HepG2 (cell line): ENCODE measurements around the gene KIF26B. TPM values are rescaled to one million over a fixed set of nuclear protein-coding genes. Genes with fewer than 3 reads are reported as not detected.

Experiments
- ATAC-seq: fragments of 200-7000 bp; cut with Tn5 transposase; 3 replicates; pipeline ENCODE4 v1.9.1; 2020; ENCODE audit warnings: mild to moderate bottlenecking, moderate library complexity
- BruUV-seq: library from RNA; stranded (reverse); fragments of 400-500 nt; replicated peaks from 2 replicates; lab custom pipeline; 2021; lab: Mats Ljungman, UMichigan
- CTCF ChIA-PET: fragments of 300-600 bp; formaldehyde crosslinking; extraction: SDS; loops from one replicate; lab custom pipeline; 2021; ENCODE audit warnings: low total read pairs, inconsistent platforms, low intra/inter-chr PET ratio; lab: Yijun Ruan, JAX
- POLR2A ChIA-PET: fragments of 350-600 bp; sonication (Branson Sonifier 250); formaldehyde crosslinking; loops from one replicate; lab custom pipeline; 2020; ENCODE audit warnings: antibody characterized with exemption, inconsistent platforms; lab: Yijun Ruan, JAX
- DNase-seq: peaks from one replicate; pipeline ENCODE4 v3.0.0-alpha.2; 2015; ENCODE audit warnings: low spot score
- FAIRE-seq: peaks from 3 replicates; lab custom pipeline; 2011; peaks lifted over from hg19 to GRCh38; lab: Jason Lieb, UNC
- H2AFZ ChIP-seq: one replicate; pipeline ENCODE4 v1.6.1; 2011; ENCODE audit warnings: low read length, inconsistent platforms
- H3K27ac ChIP-seq: fragments of 300-600 bp; 3 replicates; pipeline ENCODE4 v1.8.0; 2011; ENCODE audit warnings: mixed run types, mild to moderate bottlenecking, mixed read lengths, low read length, inconsistent platforms; ENCODE audit not compliant: insufficient read depth; ENCODE audit errors: extremely low read length
- H3K27me3 ChIP-seq, 2 experiments: fragments of 200-600 bp in 1 of 2; 2 replicates in 1 of 2; 3 replicates in 1 of 2; pipeline versions ENCODE4 v1.6.0 to v1.8.0; 2011; ENCODE audit warnings: low read length in 2 of 2, mild to moderate bottlenecking in 2 of 2, moderate library complexity in 2 of 2, inconsistent platforms in 1 of 2; ENCODE audit not compliant: insufficient read depth in 2 of 2, control insufficient read depth in 1 of 2
- H3K36me3 ChIP-seq, 2 experiments: fragments of 200-600 bp in 1 of 2; replicated peaks in 1 of 2; 2 replicates in 1 of 2; 3 replicates in 1 of 2; pipeline versions ENCODE4 v1.5.1 to v1.8.0; 2011; ENCODE audit warnings: low read length in 2 of 2, inconsistent platforms in 1 of 2; ENCODE audit not compliant: insufficient read depth in 2 of 2, control insufficient read depth in 1 of 2
- H3K4me1 ChIP-seq: 2 replicates; pipeline ENCODE4 v1.5.1; 2012; ENCODE audit warnings: low read length, inconsistent platforms; ENCODE audit not compliant: insufficient read depth
- H3K4me2 ChIP-seq: 2 replicates; pipeline ENCODE4 v1.6.0; 2011; ENCODE audit warnings: low read depth, low read length, inconsistent platforms
- H3K4me3 ChIP-seq, 3 experiments: fragments of 200-600 bp in 1 of 3; sonication (generic), shearing (Covaris generic) in 1 of 3; replicated peaks in 1 of 3; 2 replicates each; pipeline ENCODE4 v1.5.1; 2011 to 2016; ENCODE audit warnings: low read length in 3 of 3, inconsistent platforms in 2 of 3, low read depth in 2 of 3, mild to moderate bottlenecking in 2 of 3, control low read depth in 1 of 3, mixed read lengths in 1 of 3; ENCODE audit not compliant: insufficient read depth in 1 of 3
- H3K79me2 ChIP-seq: one replicate; pipeline ENCODE4 v1.6.1; 2011; ENCODE audit warnings: low read length, inconsistent platforms; ENCODE audit not compliant: insufficient read depth
- H3K9ac ChIP-seq: 2 replicates; pipeline ENCODE4 v1.6.0; 2011; ENCODE audit warnings: mild to moderate bottlenecking, low read depth, low read length, inconsistent platforms; ENCODE audit not compliant: insufficient read depth
- H3K9me3 ChIP-seq: 2 replicates; pipeline ENCODE4 v1.5.1; 2012; ENCODE audit warnings: mild to moderate bottlenecking, low read length
- H4K20me1 ChIP-seq: 2 replicates; pipeline ENCODE4 v1.6.0; 2011; ENCODE audit warnings: inconsistent platforms, mild to moderate bottlenecking, low read length, moderate library complexity; ENCODE audit not compliant: insufficient read depth
- ATAD3A ChIP-seq: sonication (generic); formaldehyde crosslinking; IDR thresholded peaks from 2 replicates; pipeline ENCODE4 v1.4.0; 2020; ENCODE audit warnings: missing genetic modification reagents
- HNF4G ChIP-seq, 2 experiments: sonication (generic) in 1 of 2; formaldehyde crosslinking in 1 of 2; IDR thresholded peaks; 2 replicates each; pipeline versions ENCODE4 v1.4.0 to v1.6.1; 2011 to 2020; ENCODE audit warnings: borderline replicate concordance in 2 of 2, low read depth in 2 of 2, mild to moderate bottlenecking in 2 of 2, low read length in 1 of 2, missing genetic modification reagents in 1 of 2, moderate library complexity in 1 of 2
- LCORL ChIP-seq, 2 experiments: fragments of 450-650 bp in 1 of 2; sonication (generic) in 1 of 2; formaldehyde crosslinking in 1 of 2; IDR thresholded peaks; 2 replicates each; pipeline versions ENCODE4 v1.5.0 to v1.6.1; 2017 to 2020; ENCODE audit warnings: antibody characterized with exemption in 1 of 2, missing genetic modification reagents in 1 of 2
- TEAD3 ChIP-seq: optimal IDR thresholded peaks from 2 replicates; pipeline ENCODE3; 2016; ENCODE audit warnings: borderline replicate concordance
- WIZ ChIP-seq: sonication (generic); formaldehyde crosslinking; IDR thresholded peaks from 2 replicates; pipeline ENCODE4 v1.5.1; 2020; ENCODE audit warnings: mild to moderate bottlenecking, missing genetic modification reagents
- ZBTB20 ChIP-seq: sonication (generic); formaldehyde crosslinking; IDR thresholded peaks from 2 replicates; pipeline ENCODE4 v1.8.1; 2023; ENCODE audit warnings: missing genetic modification reagents, low read depth, mild to moderate bottlenecking, borderline replicate concordance
- ZNF230 ChIP-seq: sonication (generic); formaldehyde crosslinking; IDR thresholded peaks from 2 replicates; pipeline ENCODE4 v1.4.0; 2020; ENCODE audit warnings: mild to moderate bottlenecking, missing genetic modification reagents
- ZNF446 ChIP-seq: sonication (generic); formaldehyde crosslinking; IDR thresholded peaks from 2 replicates; pipeline ENCODE4 v1.5.0; 2020; ENCODE audit warnings: mild to moderate bottlenecking, missing genetic modification reagents
- WGBS: methylation state at CpG from one replicate; pipeline ENCODE4 v1.1.6; 2017; ENCODE audit warnings: low lambda C conversion rate; 5-methylcytosine and 5-hydroxymethylcytosine counted together
- in situ Hi-C: cut with HindIII; loops from 2 replicates; pipeline ENCODE4 v1.10.0; 2017; ENCODE audit warnings: low pct_unique_long_range_greater_than_20kb; ENCODE audit not compliant: extremely low pct_ligation_motif_present
- intact Hi-C: fragments of 100-400 bp; cut with micrococcal nuclease; formaldehyde crosslinking; loops from one replicate; pipeline ENCODE4 v1.10.0; 2022; ENCODE audit not compliant: unreplicated experiment
- polyA plus RNA-seq, 8 experiments: library from polyadenylated mRNA; depleted of rRNA in 3 of 8; stranded (reverse) in 7 of 8; unstranded in 1 of 8; fragments of >200 nt; fragmentation: Illumina TruSeq in 4 of 8; extraction: Trizol in 4 of 8; gene quantifications; 2 replicates each; pipeline versions ENCODE4 v1.2.1 to v1.2.3, GENCODE V29; 2011 to 2016; ENCODE audit warnings: low read depth in 4 of 8, missing spikeins in 1 of 8, mixed read lengths in 1 of 8; ENCODE audit not compliant: insufficient read depth in 1 of 8
- total RNA-seq, 5 experiments: library from RNA; depleted of rRNA; stranded (reverse); fragments of >200 nt; fragmentation: Illumina TruSeq; extraction: Trizol; gene quantifications; 2 replicates each; pipeline ENCODE4 v1.2.3, GENCODE V29; 2016; ENCODE audit warnings: low read depth in 1 of 5

KIF26B gene
- total and polyA plus RNA-seq, 2 of the 13 experiments (the other 11 are each of a cell fraction or from before 2014, with no cell fraction given): 0.08 to 0.09 TPM

DNA sequence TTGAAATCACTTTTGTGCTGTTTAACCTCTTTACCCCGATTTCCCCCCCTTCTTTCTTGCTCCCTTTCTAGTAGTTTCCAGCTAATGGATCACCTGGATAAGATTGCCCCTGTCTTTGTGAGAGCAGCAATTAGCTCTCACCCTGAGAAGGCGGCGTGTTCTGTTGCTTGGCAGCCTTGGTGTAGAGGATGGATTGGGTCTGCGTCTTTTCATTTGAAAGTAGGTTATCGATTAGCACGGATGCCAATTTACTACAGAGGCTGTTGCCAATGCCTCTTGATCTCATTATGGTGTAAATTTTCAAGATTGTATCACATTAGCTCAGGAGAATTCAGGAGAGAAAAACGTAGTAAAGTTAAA is 26.4 kb downstream of the KIF26B start (continued):
- TF ChIP-seq HNF4G (IDR thresholded peaks at IDR 0.05; ENCODE audit: borderline replicate concordance, low read depth, low read length) (no peak), HNF4G (CRISPR knock-in tag; IDR thresholded peaks at IDR 0.05; ENCODE audit: borderline replicate concordance, low read depth) (no peak), ZNF230 (CRISPR knock-in tag) (no peak)

DNA sequence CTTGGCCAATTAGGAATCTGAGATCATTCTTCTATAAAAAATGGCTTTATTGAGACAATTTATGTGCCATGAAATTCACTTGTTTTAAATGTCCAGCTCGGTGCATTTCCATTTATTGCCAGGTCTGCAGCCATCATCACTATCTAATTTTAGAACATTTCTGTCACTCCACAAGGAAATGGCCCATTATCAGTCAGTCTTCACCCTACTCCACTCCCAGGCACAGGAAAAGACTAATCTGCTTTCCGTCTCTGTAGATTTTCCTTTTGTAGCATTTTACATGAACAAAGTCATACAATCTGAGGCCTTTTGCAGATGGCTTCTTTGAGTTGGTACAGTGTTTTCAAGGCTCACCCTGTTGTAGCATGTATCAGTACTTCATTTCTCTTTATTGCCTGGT is 27.2 kb downstream of the KIF26B start:
- Histone ChIP-seq H4K20me1 (no peaks in the 10 kb centered on the region), H3K9ac (no peak overlapping the region), H3K36me3 (no peaks in the 10 kb centered on the region), H3K79me2 (no peaks in the 10 kb centered on the region), H3K4me3 (no peak overlapping the region), H3K4me1 (peaks cover 11% of the 10 kb centered on the region; the same call in 1 of the 2 replicates), H3K9me3 (no peaks in the 10 kb centered on the region), H3K4me2 (no peak overlapping the region), H3K27ac (no peak overlapping the region), H2AFZ (no peak overlapping the region), H3K27me3 (0 out of 5 replicates have a peak, but pooled peaks cover 0 to 4% of the 10 kb centered on the region in 2 experiments)
- FAIRE-seq: no peak
- intact Hi-C loops: no loop called here
- 73% methylated on average over 2 of the region's 2 CpGs for WGBS
- no peak for ATAC-seq
- in situ Hi-C loops: no loop called here
- no peak for DNase-seq
- ChIA-PET POLR2A (no interaction called here), CTCF (no interaction called here)
- no TSS peak for BruUV-seq
- TF ChIP-seq ATAD3A (CRISPR knock-in tag) (no peak), WIZ (CRISPR knock-in tag) (no peak), ZNF446 (CRISPR knock-in tag) (no peak), LCORL (IDR thresholded peaks at IDR 0.05) (no peak), LCORL (CRISPR knock-in tag; IDR thresholded peaks at IDR 0.05) (no peak), TEAD3 (CRISPR knock-in tag) (no peak), ZBTB20 (CRISPR knock-in tag) (no peak)
